GM12864 (cell line): Measurements from ENCODE around the gene LUZP1.

Experiments
- DNase-seq: peaks from one replicate; pipeline ENCODE4 v3.0.0-alpha.2; 2011; ENCODE audit warnings: low read depth
- H3K4me3 ChIP-seq: 2 replicates; pipeline ENCODE4 v1.5.1; 2011; ENCODE audit warnings: mild to moderate bottlenecking, low read depth, low read length, control low read depth
- CTCF ChIP-seq: IDR thresholded peaks from 2 replicates; pipeline ENCODE4 v1.5.1; 2011; ENCODE audit warnings: low read depth, mild to moderate bottlenecking, moderate library complexity, low read length, control low read depth, inconsistent platforms; ENCODE audit errors: missing control alignments

The LUZP1 gene

GRCh38 chr1:23100074-23100748 lies 68.4 kb downstream of the LUZP1 start:
- no peak for TF ChIP-seq CTCF
- no peak for DNase-seq
- no peak overlapping the region for H3K4me3 ChIP-seq

- DNase-seq, result no peak
- no peak for TF ChIP-seq CTCF
Observed at GRCh38 chr1:23099171-23099536, 69.5 kb downstream of the LUZP1 start.

DNA sequence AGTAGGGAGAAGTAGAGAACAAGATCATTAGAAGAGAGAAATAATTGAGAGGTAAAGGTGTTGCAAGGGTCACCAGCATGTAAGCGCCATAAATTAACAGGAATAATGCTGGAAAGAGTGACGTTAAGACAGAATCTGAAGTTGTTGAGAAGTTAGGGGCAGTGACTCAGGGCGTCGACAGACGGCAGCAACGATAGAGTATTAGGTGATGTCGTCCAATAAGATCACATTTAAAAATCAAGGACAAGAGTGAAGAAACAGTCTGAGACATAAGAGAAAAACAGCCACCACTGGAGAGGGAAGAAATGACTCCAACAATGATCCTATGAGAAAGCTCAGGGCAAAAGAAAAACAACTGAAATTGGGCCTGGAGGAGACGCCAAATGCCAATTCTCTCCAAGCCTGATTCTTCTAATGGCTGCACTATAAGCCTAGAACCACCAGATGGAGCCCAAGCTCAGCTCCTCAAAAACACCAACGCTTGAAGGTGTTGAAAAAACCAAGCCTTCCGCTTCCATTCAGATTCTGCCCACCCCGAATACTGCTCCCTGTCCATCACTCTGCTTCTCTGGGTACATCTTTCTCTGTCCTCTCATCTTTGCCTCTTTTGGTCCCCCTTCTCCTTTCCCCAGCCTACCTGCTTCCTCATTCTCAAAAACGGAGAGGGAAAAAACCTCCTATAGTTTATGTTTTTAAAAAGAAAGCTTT lies 70.0 kb downstream of the LUZP1 start:
- DNase-seq, result peak; percentile 27
- H3K4me3 ChIP-seq, result no peak overlapping the region
- TF ChIP-seq CTCF, result peak; percentile 95

More at GRCh38 chr1:23099171-23099536, 69.5 kb downstream of the LUZP1 start:
- H3K4me3 ChIP-seq, result no peak overlapping the region

- no peak for TF ChIP-seq CTCF
- no peak overlapping the region for H3K4me3 ChIP-seq
- no peak for DNase-seq
Observed at GRCh38 chr1:23097316-23097715, 71.3 kb downstream of the LUZP1 start.

DNA sequence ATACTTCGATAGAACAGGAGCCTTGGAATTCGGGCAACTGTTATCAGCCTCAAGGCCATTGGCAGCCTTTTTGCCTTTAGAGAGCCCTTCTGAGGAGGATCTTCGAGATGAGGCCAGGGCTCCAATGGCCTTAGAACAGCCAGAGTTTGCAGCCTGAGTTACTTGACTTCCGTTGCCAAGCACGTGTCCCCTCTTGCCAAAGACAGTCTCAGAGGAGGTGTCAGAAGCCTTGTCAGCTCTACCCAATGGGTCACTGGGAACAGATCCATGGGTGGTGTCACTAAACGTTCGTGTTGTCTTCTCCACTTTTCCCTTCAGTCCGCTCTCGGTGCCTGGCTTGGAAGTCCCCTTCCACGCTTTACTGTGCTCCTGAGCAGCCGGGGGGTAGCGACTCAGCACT lies 76.2 kb downstream of the LUZP1 start:
- DNase-seq, result no peak
- TF ChIP-seq CTCF, result no peak
- H3K4me3 ChIP-seq, result no peak overlapping the region

DNA sequence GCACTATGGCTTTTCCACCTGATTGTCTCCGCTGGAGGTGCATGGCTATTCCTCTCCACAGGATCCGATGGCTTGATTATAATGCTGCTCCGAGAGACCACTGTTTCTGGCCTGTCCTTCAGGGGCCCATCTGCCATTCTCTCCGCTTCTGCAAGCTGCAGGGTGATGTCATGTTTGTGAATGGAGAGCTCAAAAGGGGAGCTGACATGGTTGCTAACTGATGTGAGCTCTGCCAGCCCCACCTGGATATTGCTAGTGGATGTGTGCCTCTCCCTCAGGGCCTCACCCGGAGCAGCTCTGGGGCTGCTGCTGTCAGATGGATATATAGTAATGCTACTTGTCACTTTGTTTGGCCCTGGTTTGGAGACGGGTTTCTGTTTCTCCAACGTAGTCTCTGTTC lies 77.1 kb downstream of the LUZP1 start:
- TF ChIP-seq CTCF, result no peak
- H3K4me3 ChIP-seq, result no peak overlapping the region
- DNase-seq, result no peak

GRCh38 chr1:23090056-23090455 lies 78.6 kb downstream of the LUZP1 start:
- TF ChIP-seq CTCF, result no peak
- H3K4me3 ChIP-seq, result no peak overlapping the region
- no peak for DNase-seq
